Measurements from ENCODE around the gene UBE2E2. TPM values are rescaled to one million over a fixed set of nuclear protein-coding genes. Genes with fewer than 3 reads are reported as not detected.

UBE2E2 gene
- total RNA-seq, 1 experiment from 2014 or later = 38.6 TPM

GRCh38 chr3:23549148-23549910, 346.2 kb downstream of the UBE2E2 start:
- no peak overlapping the region for H3K56ac ChIP-seq (ENCODE audit: insufficient read length, low read depth, low read length)
- no peak overlapping the region for H3K9ac ChIP-seq (ENCODE audit: extremely low read depth, insufficient read length, low read length)
- no peaks in the 10 kb centered on the region for H3K9me3 ChIP-seq (ENCODE audit: control insufficient read depth, low read depth, low read length)
- H3K27me3 Mint-ChIP-seq (ENCODE audit: low read depth) = no peaks in the 10 kb centered on the region
- H2BK5ac ChIP-seq (ENCODE audit: insufficient read length, low read length) = no peak overlapping the region
- no peak overlapping the region for H3K4ac ChIP-seq (ENCODE audit: low read depth, low read length)
- H2AK5ac ChIP-seq (ENCODE audit: insufficient read length, low read length) = no peak overlapping the region
- H2BK120ac ChIP-seq (ENCODE audit: low read depth, low read length, poor library complexity, severe bottlenecking) = no peak overlapping the region
- no peaks in the 10 kb centered on the region for H3K79me2 ChIP-seq (ENCODE audit: insufficient read depth, low read length)
- H3K27ac Mint-ChIP-seq = peak overlapping the region in 2 of 3 experiments; percentile 4 to 28; a peak in 2 of 7 replicates
- no peaks in the 10 kb centered on the region for H3K36me3 Mint-ChIP-seq (ENCODE audit: insufficient read depth in 1 of 3, low read depth in 3 of 3)
- no peaks in the 10 kb centered on the region for H3K27me3 ChIP-seq (ENCODE audit: insufficient read depth, low read length)
- H4K20me1 ChIP-seq (ENCODE audit: control insufficient read depth, insufficient read depth, insufficient read length) = no peaks in the 10 kb centered on the region
- no peak overlapping the region for H3K18ac ChIP-seq (ENCODE audit: insufficient read length, low read depth, low read length)
- no peak for TF ChIP-seq CTCF (conservative IDR thresholded peaks at IDR 0.05)
- H4K8ac ChIP-seq (replicated peaks; ENCODE audit: insufficient read length, low read depth, low read length) = no peak overlapping the region
- no peaks in the 10 kb centered on the region for H3K79me1 ChIP-seq (ENCODE audit: insufficient read depth, low read depth, low read length, poor library complexity, severe bottlenecking)
- H3K4me1 Mint-ChIP-seq = peaks cover 9 to 24% of the 10 kb centered on the region in 2 experiments
- no peak overlapping the region for H3K4me2 ChIP-seq (ENCODE audit: insufficient read depth, insufficient read length, low read length)
- no peaks in the 10 kb centered on the region for H3K9me3 Mint-ChIP-seq
- H2BK20ac ChIP-seq (ENCODE audit: low read depth, low read length, poor library complexity, severe bottlenecking) = no peak overlapping the region
- WGBS (ENCODE audit: extremely low coverage, insufficient read length, low lambda C conversion rate) = no CpG with 5 or more reads among the region's 8 CpGs
- H3K23me2 ChIP-seq (ENCODE audit: insufficient read length, low read depth, low read length, poor library complexity, severe bottlenecking) = no peaks in the 10 kb centered on the region
- H2BK15ac ChIP-seq (ENCODE audit: low read depth, low read length) = no peak overlapping the region
- H4K5ac ChIP-seq (ENCODE audit: insufficient read length, low read depth, low read length) = no peak overlapping the region
- H3K4me1 ChIP-seq (ENCODE audit: insufficient read depth, low read length) = no peaks in the 10 kb centered on the region
- DNase-seq = no peak
- H3T11ph ChIP-seq (ENCODE audit: low read length) = no peak overlapping the region
- no peak overlapping the region for H2BK12ac ChIP-seq (ENCODE audit: insufficient read length, low read depth, low read length)
- H3K23ac ChIP-seq (ENCODE audit: insufficient read length, low read depth, low read length) = no peak overlapping the region
- H4K91ac ChIP-seq (ENCODE audit: insufficient read length, low read depth, low read length) = no peak overlapping the region
- H3K14ac ChIP-seq (ENCODE audit: insufficient read depth, low read length) = no peak overlapping the region
- no peak overlapping the region for H2AFZ ChIP-seq (ENCODE audit: low read length)
- no peak overlapping the region for H3K4me3 Mint-ChIP-seq
- no peak overlapping the region for H3K27ac ChIP-seq (ENCODE audit: insufficient read length, low read depth, low read length)

Measured in H9 (cell line).